ENCODE results near the gene CLSTN2. TPM values are rescaled to one million over a fixed set of nuclear protein-coding genes. Genes with fewer than 3 reads are reported as not detected.

The CLSTN2 gene
- total RNA-seq, 2 donors from 2014 or later = 0.82 to 1.3 TPM

DNA sequence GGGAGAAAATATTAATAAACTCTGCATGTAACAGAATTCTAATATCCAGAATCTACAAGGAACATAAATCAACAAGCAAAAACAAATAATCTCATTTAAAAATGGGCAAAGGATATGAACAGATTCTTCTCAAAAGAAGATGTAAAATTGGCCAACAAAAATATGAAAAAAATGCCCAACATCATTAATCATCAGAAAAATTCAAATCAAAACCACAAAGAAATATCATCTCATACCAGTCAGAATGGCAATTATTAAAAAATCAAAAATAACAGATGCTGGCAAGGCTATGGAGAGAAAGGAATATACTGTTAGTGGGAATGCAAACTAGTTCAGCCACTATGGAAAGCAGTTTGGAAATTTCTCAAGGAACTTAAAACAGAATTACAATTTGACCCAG, 592.2 kb downstream of the CLSTN2 start:
- no peak overlapping the region for H3K27ac ChIP-seq
- no peaks in the 10 kb centered on the region for H3K4me1 ChIP-seq
- TF ChIP-seq, protein P1, sequence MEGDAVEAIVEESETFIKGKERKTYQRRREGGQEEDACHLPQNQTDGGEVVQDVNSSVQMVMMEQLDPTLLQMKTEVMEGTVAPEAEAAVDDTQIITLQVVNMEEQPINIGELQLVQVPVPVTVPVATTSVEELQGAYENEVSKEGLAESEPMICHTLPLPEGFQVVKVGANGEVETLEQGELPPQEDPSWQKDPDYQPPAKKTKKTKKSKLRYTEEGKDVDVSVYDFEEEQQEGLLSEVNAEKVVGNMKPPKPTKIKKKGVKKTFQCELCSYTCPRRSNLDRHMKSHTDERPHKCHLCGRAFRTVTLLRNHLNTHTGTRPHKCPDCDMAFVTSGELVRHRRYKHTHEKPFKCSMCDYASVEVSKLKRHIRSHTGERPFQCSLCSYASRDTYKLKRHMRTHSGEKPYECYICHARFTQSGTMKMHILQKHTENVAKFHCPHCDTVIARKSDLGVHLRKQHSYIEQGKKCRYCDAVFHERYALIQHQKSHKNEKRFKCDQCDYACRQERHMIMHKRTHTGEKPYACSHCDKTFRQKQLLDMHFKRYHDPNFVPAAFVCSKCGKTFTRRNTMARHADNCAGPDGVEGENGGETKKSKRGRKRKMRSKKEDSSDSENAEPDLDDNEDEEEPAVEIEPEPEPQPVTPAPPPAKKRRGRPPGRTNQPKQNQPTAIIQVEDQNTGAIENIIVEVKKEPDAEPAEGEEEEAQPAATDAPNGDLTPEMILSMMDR (IDR thresholded peaks at IDR 0.05) = no peak
- H3K36me3 ChIP-seq = no peaks in the 10 kb centered on the region
- intact Hi-C loops (cut with DNase I) = no loop called here
- H3K4me3 ChIP-seq = no peak overlapping the region
- DNase-seq = no peak
- H3K9ac ChIP-seq (ENCODE audit: low read depth in 2 of 2, low read length in 2 of 2) = no peak overlapping the region
- no peaks in the 10 kb centered on the region for H3K27me3 ChIP-seq
- H3K9me3 ChIP-seq = no peaks in the 10 kb centered on the region

DNA sequence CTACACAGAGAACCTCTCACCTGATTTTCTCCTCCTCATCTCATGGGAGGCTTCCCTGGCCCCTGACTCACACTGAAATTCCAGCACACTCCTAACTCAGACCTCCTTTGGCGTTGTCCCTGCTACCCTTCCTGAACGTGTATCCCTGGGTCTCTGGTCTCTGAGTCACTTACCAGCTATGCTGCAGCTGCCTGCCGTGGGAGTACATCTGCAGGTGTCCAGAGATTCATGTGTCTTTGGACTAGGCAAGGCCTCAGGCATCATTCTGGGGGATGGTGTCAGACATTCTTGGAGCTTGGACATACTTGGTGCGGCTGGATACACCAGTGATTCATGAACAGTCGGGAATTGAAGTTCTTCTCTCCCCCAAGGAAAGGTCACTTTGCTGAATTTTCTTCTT, 594.1 kb downstream of the CLSTN2 start:
- Histone ChIP-seq H3K9me3 (no peaks in the 10 kb centered on the region), H3K36me3 (no peaks in the 10 kb centered on the region), H3K27ac (no peak overlapping the region), H3K4me1 (no peaks in the 10 kb centered on the region), H3K4me3 (no peak overlapping the region), H3K9ac (ENCODE audit: low read depth in 2 of 2, low read length in 2 of 2) (no peak overlapping the region), H3K27me3 (no peaks in the 10 kb centered on the region)
- DNase-seq = no peak
- intact Hi-C loops (cut with DNase I) = no loop called here
- TF ChIP-seq, protein P1 (IDR thresholded peaks at IDR 0.05) = no peak

DNA sequence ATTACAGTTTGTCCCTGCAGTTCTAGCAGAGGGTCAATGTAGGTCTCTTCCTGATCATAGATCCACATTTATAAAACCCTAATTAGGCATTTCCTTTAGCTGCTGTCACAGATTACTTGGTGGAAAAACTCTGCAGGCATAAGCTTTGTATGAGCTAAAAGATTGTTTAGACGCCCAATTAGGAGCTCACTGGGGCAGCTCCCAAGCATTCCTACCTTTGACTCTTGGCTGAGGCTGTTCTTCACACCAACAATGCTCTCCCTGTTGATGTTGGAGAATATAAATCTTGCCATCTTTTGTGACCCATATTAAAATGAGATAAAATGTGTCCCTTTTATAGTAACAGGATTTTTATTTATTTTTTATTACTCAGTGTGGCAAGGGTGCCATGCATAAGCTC, 594.6 kb downstream of the CLSTN2 start:
- no peak for DNase-seq
- Histone ChIP-seq H3K36me3 (no peaks in the 10 kb centered on the region), H3K27me3 (no peaks in the 10 kb centered on the region), H3K9ac (ENCODE audit: low read depth in 2 of 2, low read length in 2 of 2) (no peak overlapping the region), H3K27ac (no peak overlapping the region), H3K4me1 (no peaks in the 10 kb centered on the region), H3K4me3 (no peak overlapping the region), H3K9me3 (no peaks in the 10 kb centered on the region)
- TF ChIP-seq, protein P1 (IDR thresholded peaks at IDR 0.05) = no peak
- intact Hi-C loops (cut with DNase I) = no loop called here

DNA sequence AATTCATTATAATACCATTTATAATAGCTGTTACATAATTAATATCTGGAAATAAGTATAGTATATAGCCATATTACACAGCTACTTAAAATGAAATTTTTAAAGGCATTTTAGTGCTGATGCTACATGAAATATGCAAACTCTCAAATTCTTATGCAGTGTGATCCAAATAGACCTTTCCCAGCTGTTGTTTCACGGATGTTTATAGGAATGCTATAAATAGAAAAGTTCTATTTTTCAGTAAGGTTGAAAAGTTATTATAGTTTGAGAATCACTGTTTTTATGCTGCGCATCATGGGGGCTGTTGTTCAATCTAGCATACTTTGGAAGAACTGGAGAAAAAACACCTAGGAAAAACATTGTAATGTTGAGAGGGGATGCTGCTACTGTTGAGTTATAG, 595.1 kb downstream of the CLSTN2 start:
- no peak for DNase-seq
- H3K27ac ChIP-seq = no peak overlapping the region
- no peaks in the 10 kb centered on the region for H3K36me3 ChIP-seq
- H3K4me1 ChIP-seq = no peaks in the 10 kb centered on the region
- intact Hi-C loops (cut with DNase I) = no loop called here
- no peak overlapping the region for H3K9ac ChIP-seq (ENCODE audit: low read depth in 2 of 2, low read length in 2 of 2)
- TF ChIP-seq, protein P1 (IDR thresholded peaks at IDR 0.05) = no peak
- H3K9me3 ChIP-seq = no peaks in the 10 kb centered on the region
- no peaks in the 10 kb centered on the region for H3K27me3 ChIP-seq
- H3K4me3 ChIP-seq = no peak overlapping the region

DNA sequence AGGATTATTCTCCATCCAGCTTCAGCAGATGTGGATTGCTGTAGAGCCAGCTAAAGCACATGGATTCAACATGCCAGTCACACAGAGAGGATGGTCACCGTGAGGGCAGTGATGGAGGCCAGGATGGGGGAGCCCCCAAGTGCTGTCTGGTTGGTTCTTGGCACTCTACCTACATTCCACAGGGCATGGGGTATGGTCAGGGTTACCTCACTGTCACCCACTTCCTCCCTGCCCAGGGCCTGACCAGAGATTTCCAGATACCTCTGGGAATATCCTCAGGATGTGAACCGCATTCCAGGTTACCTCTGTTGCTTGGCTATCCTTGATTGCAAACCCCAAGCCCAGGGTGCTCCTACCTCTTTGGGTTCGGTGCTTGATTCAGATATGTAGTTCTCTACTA, 595.6 kb downstream of the CLSTN2 start:
- intact Hi-C loops (cut with DNase I) = no loop called here
- H3K4me3 ChIP-seq = no peak overlapping the region
- no peaks in the 10 kb centered on the region for H3K4me1 ChIP-seq
- H3K9me3 ChIP-seq = no peaks in the 10 kb centered on the region
- no peak overlapping the region for H3K9ac ChIP-seq (ENCODE audit: low read depth in 2 of 2, low read length in 2 of 2)
- TF ChIP-seq, protein P1 (IDR thresholded peaks at IDR 0.05) = no peak
- no peaks in the 10 kb centered on the region for H3K36me3 ChIP-seq
- DNase-seq = no peak
- H3K27ac ChIP-seq = no peak overlapping the region
- no peaks in the 10 kb centered on the region for H3K27me3 ChIP-seq

All from colonic mucosa (tissue), 4 donors.